Upper lobe of left lung (tissue), 4 donors: ENCODE data around the gene LNX1.

Source experiments
- CTCF ChIP-seq, 6 experiments: fragments of 450-650 bp in 4 of 6; fragments of 200-600 bp in 2 of 6; sonication (generic) in 2 of 6; IDR thresholded peaks; one replicate each; pipeline ENCODE4 v1.5.1; 2016 to 2019; ENCODE audit warnings: antibody characterized with exemption in 6 of 6
- POLR2AphosphoS5 ChIP-seq, 2 donors: sonication (generic); formaldehyde crosslinking; IDR thresholded peaks; one replicate each; pipeline ENCODE4 v1.5.1; 2017; ENCODE audit warnings: antibody characterized with exemption in 2 of 2

- no peak for TF ChIP-seq CTCF (IDR thresholded peaks at IDR 0.05)
- TF ChIP-seq POLR2AphosphoS5 (IDR thresholded peaks at IDR 0.05) = no peak
Measured at GRCh38 chr4:53557669-53558064, 33.6 kb downstream of the LNX1 start.
